PFSK-1 (cell line): ENCODE results near the gene SMIM10L2A.

ENCODE experiments used
- FOXP2 ChIP-seq: optimal IDR thresholded peaks from 2 replicates; pipeline ENCODE3; 2011; ENCODE audit warnings: borderline replicate concordance, control low read depth, inconsistent platforms; ENCODE audit not compliant: insufficient read depth; ENCODE audit errors: extremely low read length, extremely low read depth
- POLR2AphosphoS5 ChIP-seq: IDR thresholded peaks from 2 replicates; pipeline ENCODE4 v1.6.1; 2012; ENCODE audit warnings: low read depth, mild to moderate bottlenecking, control low read depth, low read length, moderate library complexity
- REST ChIP-seq, 2 experiments: IDR thresholded peaks; 2 replicates each; pipeline versions ENCODE4 v1.6.1 to v1.8.0; 2011 to 2012; ENCODE audit warnings: low read depth in 2 of 2, low read length in 2 of 2, control low read depth in 1 of 2, inconsistent platforms in 1 of 2, mild to moderate bottlenecking in 1 of 2, moderate library complexity in 1 of 2; ENCODE audit not compliant: insufficient read depth in 1 of 2
- SIN3A ChIP-seq: IDR thresholded peaks from 2 replicates; pipeline ENCODE4 v1.6.1; 2012; ENCODE audit warnings: mild to moderate bottlenecking, low read length, moderate library complexity, borderline replicate concordance; ENCODE audit not compliant: insufficient read depth
- TAF1 ChIP-seq: IDR thresholded peaks from 2 replicates; pipeline ENCODE4 v1.6.1; 2012; ENCODE audit warnings: low read length, control low read depth, borderline replicate concordance; ENCODE audit not compliant: insufficient read depth

Gene SMIM10L2A

GRCh38 chrX:135388841-135389240, 32.9 kb upstream of the SMIM10L2A start:
- TF ChIP-seq TAF1 (no peak), REST (IDR thresholded peaks at IDR 0.05; ENCODE audit: insufficient read depth in 1 of 2, low read depth in 2 of 2, low read length in 2 of 2) (no peak), FOXP2 (no peak), POLR2AphosphoS5 (no peak), SIN3A (no peak)

GRCh38 chrX:135389243-135389642, 32.5 kb upstream of the SMIM10L2A start:
- TF ChIP-seq TAF1: no peak
- no peak for TF ChIP-seq REST (IDR thresholded peaks at IDR 0.05; ENCODE audit: insufficient read depth in 1 of 2, low read depth in 2 of 2, low read length in 2 of 2)
- TF ChIP-seq FOXP2: no peak
- TF ChIP-seq POLR2AphosphoS5: no peak
- TF ChIP-seq SIN3A: no peak

- no peak for TF ChIP-seq FOXP2
- TF ChIP-seq TAF1: no peak
- TF ChIP-seq REST (IDR thresholded peaks at IDR 0.05; ENCODE audit: insufficient read depth in 1 of 2, low read depth in 2 of 2, low read length in 2 of 2): no peak
- no peak for TF ChIP-seq SIN3A
- TF ChIP-seq POLR2AphosphoS5: no peak
These were observed 32.0 kb upstream of the SMIM10L2A start for GRCh38 chrX:135389717-135390116.

- no peak for TF ChIP-seq SIN3A
- no peak for TF ChIP-seq TAF1
- no peak for TF ChIP-seq POLR2AphosphoS5
- no peak for TF ChIP-seq FOXP2
- TF ChIP-seq REST (IDR thresholded peaks at IDR 0.05; ENCODE audit: insufficient read depth in 1 of 2, low read depth in 2 of 2, low read length in 2 of 2): no peak
These were observed 30.0 kb upstream of the SMIM10L2A start for GRCh38 chrX:135391734-135392133.

GRCh38 chrX:135393051-135393450, 28.7 kb upstream of the SMIM10L2A start:
- no peak for TF ChIP-seq TAF1
- no peak for TF ChIP-seq FOXP2
- TF ChIP-seq POLR2AphosphoS5: no peak
- no peak for TF ChIP-seq SIN3A
- no peak for TF ChIP-seq REST (IDR thresholded peaks at IDR 0.05; ENCODE audit: insufficient read depth in 1 of 2, low read depth in 2 of 2, low read length in 2 of 2)
